DOHH2 (cell line): ENCODE data around the gene RASGRP3.

ENCODE experiments used
- H3F3A ChIP-seq: fragments of 200-600 bp; sonication (generic), shearing (Covaris generic); 2 replicates; pipeline ENCODE4 v1.6.0; 2016; ENCODE audit warnings: antibody characterized with exemption, mild to moderate bottlenecking; ENCODE audit not compliant: control insufficient read depth, insufficient read depth
- H3K27ac ChIP-seq: fragments of 200-600 bp; sonication (generic); 2 replicates; pipeline ENCODE4 v1.5.1; 2014; ENCODE audit warnings: low read depth, mild to moderate bottlenecking, low read length, moderate library complexity
- H3K27me3 ChIP-seq: fragments of 200-600 bp; sonication (generic); 2 replicates; pipeline ENCODE4 v1.6.1; 2014; ENCODE audit warnings: mild to moderate bottlenecking, low read length, mixed read lengths; ENCODE audit not compliant: control insufficient read depth
- H3K36me3 ChIP-seq: fragments of 200-600 bp; sonication (generic); 2 replicates; pipeline ENCODE4 v1.6.1; 2014; ENCODE audit warnings: mild to moderate bottlenecking, low read length, moderate library complexity, mixed read lengths; ENCODE audit not compliant: control insufficient read depth
- H3K4me1 ChIP-seq: fragments of 200-600 bp; sonication (generic); 2 replicates; pipeline ENCODE4 v1.6.1; 2014; ENCODE audit warnings: mild to moderate bottlenecking, low read length, mixed read lengths; ENCODE audit not compliant: control insufficient read depth
- H3K4me2 ChIP-seq: fragments of 200-600 bp; sonication (generic); 2 replicates; pipeline ENCODE4 v1.6.0; 2014; ENCODE audit warnings: mild to moderate bottlenecking, low read length, moderate library complexity
- H3K4me3 ChIP-seq: fragments of 200-600 bp; sonication (generic); 2 replicates; pipeline ENCODE4 v1.5.1; 2014; ENCODE audit warnings: mild to moderate bottlenecking, low read length, mixed read lengths
- H3K79me2 ChIP-seq: fragments of 200-600 bp; sonication (generic); 2 replicates; pipeline ENCODE4 v1.6.1; 2014; ENCODE audit warnings: mild to moderate bottlenecking, low read length, mixed read lengths; ENCODE audit not compliant: control insufficient read depth
- H3K9me2 ChIP-seq: fragments of 200-600 bp; sonication (generic); replicated peaks from 2 replicates; pipeline ENCODE4 v1.6.1; 2014; ENCODE audit warnings: mild to moderate bottlenecking, low read length, mixed read lengths; ENCODE audit not compliant: control insufficient read depth
- H3K9me3 ChIP-seq: fragments of 200-600 bp; sonication (generic); 2 replicates; pipeline ENCODE4 v1.6.1; 2014; ENCODE audit warnings: antibody characterized with exemption, low read length, mixed read lengths; ENCODE audit not compliant: control insufficient read depth, insufficient read depth
- H4K20me1 ChIP-seq: fragments of 200-600 bp; sonication (generic); 2 replicates; pipeline ENCODE4 v1.6.0; 2014; ENCODE audit warnings: low read depth, mild to moderate bottlenecking, antibody characterized with exemption, low read length, moderate library complexity; ENCODE audit not compliant: control insufficient read depth, insufficient read depth
- CTCF ChIP-seq: fragments of 200-600 bp; sonication (generic); IDR thresholded peaks from one replicate; pipeline ENCODE4 v1.5.1; 2014; ENCODE audit warnings: antibody characterized with exemption, mild to moderate bottlenecking, low read depth, low read length; ENCODE audit not compliant: poor library complexity, severe bottlenecking
- EZH2phosphoT487 ChIP-seq: fragments of 200-600 bp; sonication (generic); IDR thresholded peaks from 2 replicates; pipeline ENCODE4 v1.6.1; 2017; ENCODE audit warnings: borderline replicate concordance, mild to moderate bottlenecking, antibody characterized with exemption, low read length, moderate library complexity, mixed read lengths

The RASGRP3 gene

GRCh38 chr2:33528441-33528950, 52.0 kb downstream of the RASGRP3 start:
- Histone ChIP-seq H3K4me1 (peaks cover 97% of the 10 kb centered on the region), H3K4me3 (peak overlapping the region; percentile 60), H3K79me2 (peaks cover 23% of the 10 kb centered on the region), H3K27me3 (no peaks in the 10 kb centered on the region), H3K36me3 (peaks cover 85% of the 10 kb centered on the region), H3K9me3 (no peaks in the 10 kb centered on the region), H3K4me2 (peak overlapping the region; percentile 94), H4K20me1 (no peaks in the 10 kb centered on the region), H3F3A (peaks cover 60% of the 10 kb centered on the region), H3K9me2 (no peaks in the 10 kb centered on the region), H3K27ac (peak overlapping the region; percentile 100)
- TF ChIP-seq CTCF (no peak), EZH2phosphoT487 (no peak)

DNA sequence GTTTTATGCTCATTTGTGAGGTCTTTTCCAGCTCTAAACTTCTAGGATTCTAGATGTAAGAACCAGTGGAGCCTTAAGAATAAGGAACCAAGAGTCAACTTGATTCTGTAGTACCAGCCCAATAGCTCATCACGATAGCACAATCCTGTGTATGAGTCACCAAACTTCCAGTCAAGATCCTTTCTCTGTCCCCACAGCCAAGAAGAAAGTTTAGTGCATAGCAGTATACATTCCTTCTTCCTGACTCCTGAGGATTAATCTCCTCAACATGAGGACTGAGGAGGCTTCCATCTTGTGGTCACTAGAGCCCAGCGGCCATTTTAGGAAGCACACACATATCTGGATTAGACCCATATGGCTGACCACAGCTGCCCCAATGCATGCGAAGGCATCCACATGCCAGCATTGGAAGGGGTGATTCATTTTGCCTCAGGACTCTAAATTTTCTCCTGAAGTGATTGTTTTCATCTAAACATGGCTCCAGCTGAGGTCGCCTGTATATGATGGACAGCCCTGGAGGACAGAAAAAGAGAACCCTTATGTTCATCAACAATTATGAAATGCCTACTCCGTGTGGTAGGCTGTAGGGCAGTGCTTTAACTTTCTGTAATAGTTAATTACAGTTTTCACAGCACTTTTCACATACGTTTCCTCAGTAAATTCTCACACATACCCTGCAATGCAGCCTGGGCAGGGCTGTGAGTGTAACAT, 53.5 kb downstream of the RASGRP3 start:
- H3K4me2 ChIP-seq, result peak overlapping the region; percentile 94
- H3K27ac ChIP-seq, result peak overlapping the region; percentile 100
- no peaks in the 10 kb centered on the region for H3K27me3 ChIP-seq
- peaks cover 91% of the 10 kb centered on the region for H3K4me1 ChIP-seq
- peaks cover 56% of the 10 kb centered on the region for H3F3A ChIP-seq
- TF ChIP-seq EZH2phosphoT487 (no peak), CTCF (no peak)
- H3K36me3 ChIP-seq, result peaks cover 86% of the 10 kb centered on the region
- H3K4me3 ChIP-seq, result peak overlapping the region; percentile 68
- H3K9me3 ChIP-seq, result no peaks in the 10 kb centered on the region
- no peaks in the 10 kb centered on the region for H3K9me2 ChIP-seq
- no peaks in the 10 kb centered on the region for H4K20me1 ChIP-seq
- peaks cover 28% of the 10 kb centered on the region for H3K79me2 ChIP-seq

DNA sequence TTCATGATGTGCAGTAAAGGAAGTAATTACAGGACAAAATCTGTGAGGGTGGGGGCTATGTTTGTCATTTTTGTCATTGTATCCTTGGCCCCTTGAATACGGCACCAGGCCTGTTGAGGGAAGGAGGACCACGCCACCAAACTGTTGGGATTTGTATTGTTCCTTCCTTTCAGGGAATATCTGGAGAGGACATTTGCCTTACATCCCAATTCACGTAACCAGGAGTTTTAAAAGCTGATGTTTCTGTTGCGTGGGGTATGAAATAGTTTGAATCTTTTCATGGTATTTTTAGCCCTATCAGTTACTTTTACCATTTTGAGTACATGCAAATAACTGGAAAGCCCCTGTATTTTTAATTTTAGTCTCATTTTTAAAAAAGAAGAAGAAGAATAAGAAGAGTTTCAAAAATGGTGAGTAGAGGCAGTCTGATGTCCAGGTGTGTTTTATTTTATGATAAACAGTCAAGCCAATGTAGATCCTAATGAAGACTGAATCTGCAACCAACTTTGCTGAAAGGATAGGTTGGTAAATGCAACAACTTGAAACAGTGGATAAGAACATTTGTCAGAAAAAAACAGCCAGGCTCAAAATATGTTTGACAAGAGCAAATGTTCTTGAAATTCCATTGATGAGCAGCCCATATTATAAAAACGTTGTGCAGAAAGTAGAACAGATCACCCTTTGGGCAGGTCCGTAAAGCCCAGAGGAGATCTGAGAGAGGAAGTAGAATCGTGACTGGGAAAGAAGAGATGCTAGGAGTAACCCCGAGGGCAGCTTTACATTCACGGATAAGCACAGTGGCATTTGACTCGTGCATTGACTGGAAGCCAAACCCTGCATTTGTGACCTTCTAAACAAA, 54.5 kb downstream of the RASGRP3 start:
- H3K4me2 ChIP-seq, result peak overlapping the region; percentile 94
- peaks cover 81% of the 10 kb centered on the region for H3K4me1 ChIP-seq

More for the DNA sequence above, 54.5 kb downstream of the RASGRP3 start:
- Histone ChIP-seq H3K9me3 (no peaks in the 10 kb centered on the region), H3K4me3 (peak overlapping the region; percentile 68), H3F3A (peaks cover 52% of the 10 kb centered on the region), H3K36me3 (peaks cover 87% of the 10 kb centered on the region), H3K9me2 (no peaks in the 10 kb centered on the region), H3K27me3 (no peaks in the 10 kb centered on the region), H3K79me2 (peaks cover 28% of the 10 kb centered on the region), H4K20me1 (no peaks in the 10 kb centered on the region), H3K27ac (peak overlapping the region; percentile 100)
- TF ChIP-seq EZH2phosphoT487 (no peak), CTCF (no peak)
